Naive thymus-derived CD4-positive, alpha-beta T cell (primary cell): ENCODE data around the gene WWTR1. TPM values are rescaled to one million over a fixed set of nuclear protein-coding genes. Genes with fewer than 3 reads are reported as not detected.

Source experiments
- ATAC-seq: fragments of 150-1000 bp; cut with Tn5 transposase; 2 replicates; pipeline ENCODE4 v1.10.0; 2021; ENCODE audit warnings: mild to moderate bottlenecking, moderate library complexity
- CTCF ChIA-PET: fragments of 350-600 bp; sonication (Branson Sonifier 250); formaldehyde crosslinking; loops from one replicate; lab custom pipeline; 2021; ENCODE audit warnings: antibody characterized with exemption; lab: Charles Lee
- POLR2A ChIA-PET: fragments of 350-600 bp; sonication (Branson Sonifier 250); formaldehyde crosslinking; loops from one replicate; lab custom pipeline; 2021; ENCODE audit warnings: antibody characterized with exemption, inconsistent platforms; lab: Charles Lee
- DNase-seq, 9 donors: peaks; one replicate each; pipeline versions ENCODE4 v3.0.0 to v3.0.0-alpha.2; 2020 to 2022; ENCODE audit warnings: mixed read lengths in 1 of 9
- H3K27ac ChIP-seq: one replicate; pipeline ENCODE4 v1.7.0; 2013; ENCODE audit warnings: mild to moderate bottlenecking, low read depth, low read length, moderate library complexity
- H3K27me3 ChIP-seq, 2 donors: one replicate each; pipeline ENCODE4 v1.7.0; 2013; ENCODE audit warnings: low read length in 2 of 2, mild to moderate bottlenecking in 2 of 2, moderate library complexity in 2 of 2; ENCODE audit not compliant: control insufficient read depth in 2 of 2, insufficient read depth in 2 of 2
- H3K36me3 ChIP-seq, 3 experiments: 1 replicate in 2 of 3; 2 replicates in 1 of 3; pipeline ENCODE4 v1.7.0; 2013; ENCODE audit warnings: low read length in 3 of 3, mild to moderate bottlenecking in 3 of 3, moderate library complexity in 1 of 3; ENCODE audit not compliant: insufficient read depth in 3 of 3, control insufficient read depth in 2 of 3
- H3K4me1 ChIP-seq, 2 donors: one replicate each; pipeline ENCODE4 v1.7.0; 2013; ENCODE audit warnings: low read length in 2 of 2, mild to moderate bottlenecking in 2 of 2, moderate library complexity in 1 of 2; ENCODE audit not compliant: control insufficient read depth in 2 of 2, insufficient read depth in 2 of 2
- H3K4me3 ChIP-seq: 2 replicates; pipeline ENCODE4 v1.7.0; 2013; ENCODE audit warnings: mild to moderate bottlenecking, low read length
- H3K9me3 ChIP-seq, 3 experiments: 1 replicate in 2 of 3; 2 replicates in 1 of 3; pipeline ENCODE4 v1.7.0; 2013; ENCODE audit warnings: low read length in 3 of 3; ENCODE audit not compliant: control insufficient read depth in 2 of 3
- H3K27ac Mint-ChIP-seq, 9 donors: one replicate each; pipeline ENCODE4 v1.8.0; 2020 to 2022; ENCODE audit warnings: mixed read lengths in 9 of 9, mild to moderate bottlenecking in 8 of 9, moderate library complexity in 5 of 9, inconsistent platforms in 2 of 9
- H3K27me3 Mint-ChIP-seq, 5 donors: one replicate each; pipeline ENCODE4 v1.8.0; 2021 to 2022; ENCODE audit warnings: mixed read lengths in 5 of 5, mild to moderate bottlenecking in 1 of 5
- H3K36me3 Mint-ChIP-seq, 5 donors: one replicate each; pipeline ENCODE4 v1.8.0; 2020 to 2022; ENCODE audit warnings: mixed read lengths in 5 of 5, mild to moderate bottlenecking in 3 of 5, inconsistent platforms in 1 of 5
- H3K4me1 Mint-ChIP-seq, 7 donors: one replicate each; pipeline ENCODE4 v1.8.0; 2020 to 2022; ENCODE audit warnings: mixed read lengths in 7 of 7, mild to moderate bottlenecking in 3 of 7, inconsistent platforms in 1 of 7
- H3K4me3 Mint-ChIP-seq, 10 donors: one replicate each; pipeline ENCODE4 v1.8.0; 2020 to 2022; ENCODE audit warnings: mild to moderate bottlenecking in 10 of 10, mixed read lengths in 10 of 10, moderate library complexity in 6 of 10, inconsistent platforms in 2 of 10
- H3K9me3 Mint-ChIP-seq, 11 donors: one replicate each; pipeline ENCODE4 v1.8.0; 2020 to 2022; ENCODE audit warnings: mixed read lengths in 11 of 11, mild to moderate bottlenecking in 4 of 11, inconsistent platforms in 1 of 11, moderate library complexity in 1 of 11
- intact Hi-C, 2 donors: fragments of 100-400 bp; cut with micrococcal nuclease; formaldehyde crosslinking; loops; one replicate each; pipeline ENCODE4 v1.15.1; 2023
- polyA plus RNA-seq, 2 donors: library from polyadenylated mRNA; unstranded; fragments of 300-500 nt; fragmentation: Illumina TruSeq; gene quantifications; one replicate each; pipeline ENCODE4 v1.2.3, GENCODE V29; 2021
- total RNA-seq, 6 experiments: library from RNA in 5 of 6; stranded (reverse) in 5 of 6; gene quantifications; 1 replicate in 5 of 6; 2 replicates in 1 of 6; pipeline ENCODE4 v1.2.3 and lab custom pipeline; 2021 to 2026

Gene WWTR1
- total and polyA plus RNA-seq, 7 experiments from 2014 or later, result 0.17 to 0.56 (median 0.31) TPM; not detected in 1

- ChIA-PET CTCF (no interaction called here), POLR2A (no interaction called here)
- Histone ChIP-seq H3K27ac (no peak overlapping the region), H3K9me3 (no peaks in the 10 kb centered on the region), H3K4me1 (no peaks in the 10 kb centered on the region), H3K27me3 (no peaks in the 10 kb centered on the region), H3K36me3 (no peaks in the 10 kb centered on the region), H3K4me3 (no peak overlapping the region)
- Mint-ChIP-seq H3K36me3 (peaks cover 0 to 4% (median 0%) of the 10 kb centered on the region in 5 donors), H3K4me3 (no peak overlapping the region), H3K27ac (no peak overlapping the region), H3K27me3 (peaks cover 9 to 21% (median 18%) of the 10 kb centered on the region in 5 donors), H3K9me3 (no peaks in the 10 kb centered on the region), H3K4me1 (peaks cover 0 to under 1% (median 0%) of the 10 kb centered on the region in 7 donors)
- no peak for ATAC-seq
- no peak for DNase-seq
- intact Hi-C loops, result no loop called here
Measured at GRCh38 chr3:149502438-149502837, 155.4 kb downstream of the WWTR1 start.

GRCh38 chr3:149501524-149501923, 156.3 kb downstream of the WWTR1 start:
- Histone ChIP-seq H3K36me3 (no peaks in the 10 kb centered on the region), H3K4me3 (no peak overlapping the region), H3K27me3 (no peaks in the 10 kb centered on the region), H3K27ac (no peak overlapping the region), H3K4me1 (no peaks in the 10 kb centered on the region), H3K9me3 (no peaks in the 10 kb centered on the region)
- H3K27me3 Mint-ChIP-seq, result peaks cover 7 to 18% (median 17%) of the 10 kb centered on the region in 5 donors
- ChIA-PET CTCF (no interaction called here), POLR2A (no interaction called here)
- no peak overlapping the region for H3K4me3 Mint-ChIP-seq
- intact Hi-C loops, result no loop called here
- H3K27ac Mint-ChIP-seq, result no peak overlapping the region
- H3K36me3 Mint-ChIP-seq, result peaks cover 0 to 4% (median 0%) of the 10 kb centered on the region in 5 donors
- no peak for ATAC-seq
- DNase-seq, result no peak
- H3K9me3 Mint-ChIP-seq, result no peaks in the 10 kb centered on the region
- H3K4me1 Mint-ChIP-seq, result no peaks in the 10 kb centered on the region

- H3K27ac Mint-ChIP-seq, result no peak overlapping the region
- peaks cover 0 to 3% (median 0%) of the 10 kb centered on the region in 5 donors for H3K36me3 Mint-ChIP-seq
- intact Hi-C loops, result loop anchor here in 1 of 2 donors (10.0 kb wide), 1 partner anchor 543 kb away; no protein-coding TSS in a partner anchor
- no peaks in the 10 kb centered on the region for H3K4me1 ChIP-seq
- no peak overlapping the region for H3K4me3 Mint-ChIP-seq
- ChIA-PET POLR2A (no interaction called here), CTCF (no interaction called here)
- H3K4me3 ChIP-seq, result no peak overlapping the region
- no peak overlapping the region for H3K27ac ChIP-seq
- no peak for ATAC-seq
- H3K4me1 Mint-ChIP-seq, result peaks cover 0 to 2% (median 0%) of the 10 kb centered on the region in 7 donors
- no peaks in the 10 kb centered on the region for H3K36me3 ChIP-seq
- H3K9me3 Mint-ChIP-seq, result no peaks in the 10 kb centered on the region
- H3K27me3 ChIP-seq, result no peaks in the 10 kb centered on the region
- H3K9me3 ChIP-seq, result no peaks in the 10 kb centered on the region
- peaks cover 13 to 17% (median 15%) of the 10 kb centered on the region in 5 donors for H3K27me3 Mint-ChIP-seq
- DNase-seq, result no peak
Measured at GRCh38 chr3:149497966-149498670, 159.7 kb downstream of the WWTR1 start.

- Mint-ChIP-seq H3K27ac (no peak overlapping the region), H3K27me3 (peaks cover 11 to 23% (median 15%) of the 10 kb centered on the region in 5 donors), H3K4me3 (no peak overlapping the region), H3K4me1 (peaks cover 0 to 2% (median 0%) of the 10 kb centered on the region in 7 donors), H3K9me3 (no peaks in the 10 kb centered on the region), H3K36me3 (peaks cover 0 to 3% (median 0%) of the 10 kb centered on the region in 5 donors)
- intact Hi-C loops, result loop anchor here in 1 of 2 donors (10.0 kb wide), 1 partner anchor 542 kb away; no protein-coding TSS in a partner anchor
- Histone ChIP-seq H3K27ac (no peak overlapping the region), H3K27me3 (no peaks in the 10 kb centered on the region), H3K9me3 (no peaks in the 10 kb centered on the region), H3K4me1 (no peaks in the 10 kb centered on the region), H3K36me3 (no peaks in the 10 kb centered on the region), H3K4me3 (no peak overlapping the region)
- ATAC-seq (no peak), DNase-seq (no peak)
- ChIA-PET CTCF (no interaction called here), POLR2A (interaction anchor here (0.6 kb wide), 1 partner anchor 85 kb away, joined by 9 read pairs; no protein-coding TSS in a partner anchor)
Measured at GRCh38 chr3:149496891-149497290, 160.9 kb downstream of the WWTR1 start.

GRCh38 chr3:149495581-149496125, 162.2 kb downstream of the WWTR1 start:
- H3K4me3 Mint-ChIP-seq, result no peak overlapping the region
- peaks cover 0 to 2% (median 0%) of the 10 kb centered on the region in 7 donors for H3K4me1 Mint-ChIP-seq

GRCh38 chr3:149494759-149495580, 162.9 kb downstream of the WWTR1 start:
- no peaks in the 10 kb centered on the region for H3K9me3 ChIP-seq
- peaks cover 0 to 9% (median 0%) of the 10 kb centered on the region in 11 donors for H3K9me3 Mint-ChIP-seq
- peaks cover 0 to 3% (median 0%) of the 10 kb centered on the region in 5 donors for H3K36me3 Mint-ChIP-seq
- no peaks in the 10 kb centered on the region for H3K27me3 ChIP-seq
- H3K27ac ChIP-seq, result no peak overlapping the region
- H3K4me1 ChIP-seq, result no peaks in the 10 kb centered on the region
- no peak overlapping the region for H3K4me3 Mint-ChIP-seq
- intact Hi-C loops, result loop anchor here in 1 of 2 donors (1.0 to 10.0 kb wide), 2 partner anchors 276 to 540 kb away; no protein-coding TSS in a partner anchor
- POLR2A ChIA-PET, result no interaction called here
- no peak for ATAC-seq
- CTCF ChIA-PET, result no interaction called here
- H3K27ac Mint-ChIP-seq, result no peak overlapping the region
- H3K27me3 Mint-ChIP-seq, result peaks cover 14 to 29% (median 20%) of the 10 kb centered on the region in 5 donors
- no peak overlapping the region for H3K4me3 ChIP-seq
- no peak for DNase-seq
- peaks cover 0 to 4% (median 0%) of the 10 kb centered on the region in 7 donors for H3K4me1 Mint-ChIP-seq
- H3K36me3 ChIP-seq, result no peaks in the 10 kb centered on the region

More at GRCh38 chr3:149495581-149496125, 162.2 kb downstream of the WWTR1 start:
- Mint-ChIP-seq H3K9me3 (peaks cover 0 to 3% (median 0%) of the 10 kb centered on the region in 11 donors), H3K27ac (no peak overlapping the region), H3K36me3 (peaks cover 0 to 3% (median 0%) of the 10 kb centered on the region in 5 donors), H3K27me3 (peaks cover 10 to 29% (median 14%) of the 10 kb centered on the region in 5 donors)
- H3K36me3 ChIP-seq, result no peaks in the 10 kb centered on the region
- no peaks in the 10 kb centered on the region for H3K4me1 ChIP-seq
- H3K27ac ChIP-seq, result no peak overlapping the region
- POLR2A ChIA-PET, result no interaction called here
- intact Hi-C loops, result loop anchor here in 1 of 2 donors (10.0 kb wide), 1 partner anchor 541 kb away; no protein-coding TSS in a partner anchor
- H3K9me3 ChIP-seq, result no peaks in the 10 kb centered on the region
- no peaks in the 10 kb centered on the region for H3K27me3 ChIP-seq
- DNase-seq, result no peak
- no peak overlapping the region for H3K4me3 ChIP-seq
- CTCF ChIA-PET, result no interaction called here
- ATAC-seq, result no peak
